ENCODE measurements around the gene PSMG3.

Gene PSMG3

GRCh38 chr7:1548438-1548831 is 21.4 kb downstream of the PSMG3 start:
- Histone ChIP-seq H3K4me3 (ENCODE audit: low read depth, low read length) (no peak overlapping the region), H3K27ac (ENCODE audit: low read depth, low read length) (no peak overlapping the region), H3K27me3 (ENCODE audit: control insufficient read depth, insufficient read depth, low read length) (no peaks in the 10 kb centered on the region), H3K4me1 (ENCODE audit: control insufficient read depth, insufficient read depth, low read length) (no peaks in the 10 kb centered on the region), H3K9ac (ENCODE audit: low read length) (no peak overlapping the region), H3K36me3 (ENCODE audit: control insufficient read depth, insufficient read depth, low read length) (no peaks in the 10 kb centered on the region; the same call in 1 of the 2 replicates), H3K9me3 (ENCODE audit: control insufficient read depth, insufficient read depth, low read depth, low read length) (no peaks in the 10 kb centered on the region)

GRCh38 chr7:1547777-1548437 is 21.9 kb downstream of the PSMG3 start:
- no peak overlapping the region for H3K27ac ChIP-seq (ENCODE audit: low read depth, low read length)
- H3K9ac ChIP-seq (ENCODE audit: low read length): no peak overlapping the region
- H3K9me3 ChIP-seq (ENCODE audit: control insufficient read depth, insufficient read depth, low read depth, low read length): no peaks in the 10 kb centered on the region
- H3K27me3 ChIP-seq (ENCODE audit: control insufficient read depth, insufficient read depth, low read length): no peaks in the 10 kb centered on the region
- H3K4me3 ChIP-seq (ENCODE audit: low read depth, low read length): no peak overlapping the region
- H3K36me3 ChIP-seq (ENCODE audit: control insufficient read depth, insufficient read depth, low read length): no peaks in the 10 kb centered on the region; the same call in 1 of the 2 replicates
- H3K4me1 ChIP-seq (ENCODE audit: control insufficient read depth, insufficient read depth, low read length): no peaks in the 10 kb centered on the region

- H3K4me3 ChIP-seq (ENCODE audit: low read depth, low read length): no peak overlapping the region
Observed at GRCh38 chr7:1546909-1547776, 22.7 kb downstream of the PSMG3 start.

GRCh38 chr7:1546274-1546908 is 23.4 kb downstream of the PSMG3 start:
- H3K36me3 ChIP-seq (ENCODE audit: control insufficient read depth, insufficient read depth, low read length): peaks cover 5% of the 10 kb centered on the region
- no peak overlapping the region for H3K4me3 ChIP-seq (ENCODE audit: low read depth, low read length)
- H3K4me1 ChIP-seq (ENCODE audit: control insufficient read depth, insufficient read depth, low read length): no peaks in the 10 kb centered on the region
- no peak overlapping the region for H3K9ac ChIP-seq (ENCODE audit: low read length)
- H3K9me3 ChIP-seq (ENCODE audit: control insufficient read depth, insufficient read depth, low read depth, low read length): no peaks in the 10 kb centered on the region
- H3K27ac ChIP-seq (ENCODE audit: low read depth, low read length): no peak overlapping the region
- no peaks in the 10 kb centered on the region for H3K27me3 ChIP-seq (ENCODE audit: control insufficient read depth, insufficient read depth, low read length)

More at GRCh38 chr7:1546909-1547776, 22.7 kb downstream of the PSMG3 start:
- H3K4me1 ChIP-seq (ENCODE audit: control insufficient read depth, insufficient read depth, low read length): no peaks in the 10 kb centered on the region
- no peak overlapping the region for H3K9ac ChIP-seq (ENCODE audit: low read length)
- no peaks in the 10 kb centered on the region for H3K9me3 ChIP-seq (ENCODE audit: control insufficient read depth, insufficient read depth, low read depth, low read length)
- no peak overlapping the region for H3K27ac ChIP-seq (ENCODE audit: low read depth, low read length)
- H3K36me3 ChIP-seq (ENCODE audit: control insufficient read depth, insufficient read depth, low read length): peaks cover 3% of the 10 kb centered on the region; the same call in 1 of the 2 replicates
- H3K27me3 ChIP-seq (ENCODE audit: control insufficient read depth, insufficient read depth, low read length): no peaks in the 10 kb centered on the region

- H3K9ac ChIP-seq (ENCODE audit: low read length): no peak overlapping the region
- H3K9me3 ChIP-seq (ENCODE audit: control insufficient read depth, insufficient read depth, low read depth, low read length): no peaks in the 10 kb centered on the region
- H3K4me1 ChIP-seq (ENCODE audit: control insufficient read depth, insufficient read depth, low read length): no peaks in the 10 kb centered on the region
- H3K36me3 ChIP-seq (ENCODE audit: control insufficient read depth, insufficient read depth, low read length): peaks cover 13% of the 10 kb centered on the region
- H3K27me3 ChIP-seq (ENCODE audit: control insufficient read depth, insufficient read depth, low read length): no peaks in the 10 kb centered on the region
- peak overlapping the region; percentile 33; the same call in 1 of the 2 replicates for H3K27ac ChIP-seq (ENCODE audit: low read depth, low read length)
- no peak overlapping the region for H3K4me3 ChIP-seq (ENCODE audit: low read depth, low read length)
Observed at GRCh38 chr7:1545417-1546246, 24.2 kb downstream of the PSMG3 start.

GRCh38 chr7:1544896-1545416 is 24.9 kb downstream of the PSMG3 start:
- peaks cover 19% of the 10 kb centered on the region for H3K36me3 ChIP-seq (ENCODE audit: control insufficient read depth, insufficient read depth, low read length)
- no peak overlapping the region for H3K4me3 ChIP-seq (ENCODE audit: low read depth, low read length)
- H3K27me3 ChIP-seq (ENCODE audit: control insufficient read depth, insufficient read depth, low read length): no peaks in the 10 kb centered on the region
- no peaks in the 10 kb centered on the region for H3K4me1 ChIP-seq (ENCODE audit: control insufficient read depth, insufficient read depth, low read length)
- no peak overlapping the region for H3K9ac ChIP-seq (ENCODE audit: low read length)
- no peak overlapping the region for H3K27ac ChIP-seq (ENCODE audit: low read depth, low read length)
- no peaks in the 10 kb centered on the region for H3K9me3 ChIP-seq (ENCODE audit: control insufficient read depth, insufficient read depth, low read depth, low read length)

GRCh38 chr7:1544178-1544895 is 25.5 kb downstream of the PSMG3 start:
- no peak overlapping the region for H3K27ac ChIP-seq (ENCODE audit: low read depth, low read length)
- no peaks in the 10 kb centered on the region for H3K9me3 ChIP-seq (ENCODE audit: control insufficient read depth, insufficient read depth, low read depth, low read length)
- H3K36me3 ChIP-seq (ENCODE audit: control insufficient read depth, insufficient read depth, low read length): peaks cover 25% of the 10 kb centered on the region
- H3K4me3 ChIP-seq (ENCODE audit: low read depth, low read length): no peak overlapping the region
- H3K4me1 ChIP-seq (ENCODE audit: control insufficient read depth, insufficient read depth, low read length): no peaks in the 10 kb centered on the region
- no peak overlapping the region for H3K9ac ChIP-seq (ENCODE audit: low read length)
- H3K27me3 ChIP-seq (ENCODE audit: control insufficient read depth, insufficient read depth, low read length): no peaks in the 10 kb centered on the region

GRCh38 chr7:1543826-1544177 is 26.0 kb downstream of the PSMG3 start:
- Histone ChIP-seq H3K4me1 (ENCODE audit: control insufficient read depth, insufficient read depth, low read length) (no peaks in the 10 kb centered on the region), H3K36me3 (ENCODE audit: control insufficient read depth, insufficient read depth, low read length) (peaks cover 27% of the 10 kb centered on the region), H3K27ac (ENCODE audit: low read depth, low read length) (no peak overlapping the region), H3K4me3 (ENCODE audit: low read depth, low read length) (no peak overlapping the region), H3K9ac (ENCODE audit: low read length) (no peak overlapping the region), H3K9me3 (ENCODE audit: control insufficient read depth, insufficient read depth, low read depth, low read length) (no peaks in the 10 kb centered on the region), H3K27me3 (ENCODE audit: control insufficient read depth, insufficient read depth, low read length) (no peaks in the 10 kb centered on the region)

GRCh38 chr7:1542841-1543747 is 26.7 kb downstream of the PSMG3 start:
- H3K9me3 ChIP-seq (ENCODE audit: control insufficient read depth, insufficient read depth, low read depth, low read length): no peaks in the 10 kb centered on the region
- no peak overlapping the region for H3K4me3 ChIP-seq (ENCODE audit: low read depth, low read length)
- no peak overlapping the region for H3K9ac ChIP-seq (ENCODE audit: low read length)
- H3K4me1 ChIP-seq (ENCODE audit: control insufficient read depth, insufficient read depth, low read length): no peaks in the 10 kb centered on the region
- H3K27me3 ChIP-seq (ENCODE audit: control insufficient read depth, insufficient read depth, low read length): no peaks in the 10 kb centered on the region
- H3K27ac ChIP-seq (ENCODE audit: low read depth, low read length): no peak overlapping the region
- peaks cover 27% of the 10 kb centered on the region for H3K36me3 ChIP-seq (ENCODE audit: control insufficient read depth, insufficient read depth, low read length)

Measured in HUES6 (cell line).